GM21447 (cell line): ENCODE data around the gene SLC35A3.
"Not testable (repeated sequence)": the region's sequence is repeated elsewhere in the genome, so short reads cannot be mapped to it uniquely, and the experiment has no call there.

ENCODE experiments used
- ATAC-seq: cut with Tn5 transposase; IDR thresholded peaks from one replicate; pipeline ENCODE4 v1.9.1; 2021; ENCODE audit not compliant: unreplicated experiment

The SLC35A3 gene

DNA sequence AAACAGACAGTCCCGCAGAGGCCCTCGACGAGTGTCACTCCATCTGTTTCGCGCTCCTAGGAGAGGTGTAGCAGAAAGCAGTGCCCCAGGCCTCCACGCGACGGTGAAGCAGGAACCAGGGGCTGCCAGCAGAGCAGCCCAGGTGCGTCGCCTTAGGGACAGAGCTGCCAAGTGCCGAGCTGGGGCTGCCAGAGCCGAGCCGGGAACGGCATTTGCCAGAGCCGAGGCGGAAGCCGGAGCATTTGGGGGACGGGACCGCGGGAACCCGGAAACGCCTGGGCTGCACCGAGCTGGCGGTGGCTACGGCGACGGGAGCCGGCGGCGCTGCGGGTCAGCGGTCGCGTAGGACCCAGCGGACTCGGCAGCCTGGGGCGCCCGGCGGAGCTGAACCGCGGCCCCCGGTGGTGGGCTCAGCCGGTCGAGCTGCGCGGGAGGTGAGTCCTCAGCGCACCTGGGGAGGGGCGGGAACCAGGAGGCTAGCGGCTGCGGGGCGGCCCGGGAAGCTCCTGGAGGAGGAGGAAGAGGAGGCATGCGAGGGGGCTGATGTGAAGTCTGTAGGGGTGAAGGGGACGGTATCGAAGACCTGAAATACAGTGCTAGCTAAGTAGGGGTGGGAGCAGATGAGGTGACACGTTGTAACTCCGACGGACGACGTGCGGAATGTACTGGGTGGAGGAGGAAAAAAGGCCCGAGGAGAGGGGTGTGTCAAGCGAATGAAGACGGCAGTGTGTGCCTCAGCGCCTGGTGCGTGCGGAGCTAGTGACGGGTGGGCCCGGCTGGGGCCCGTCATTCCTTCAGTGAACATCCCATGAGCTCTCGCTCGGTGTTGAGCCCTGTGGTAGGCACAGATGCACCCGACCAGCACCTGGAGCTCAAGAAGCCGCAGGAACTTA lies at the start of gene SLC35A3:
Gene SLC35A3 (plus strand): TSS at position 268 of the 893 bp plus-strand sequence. CDS start 23,559 bp downstream, outside the sequence.
- ATAC-seq: peak; percentile 91

- no peak for ATAC-seq
Observed at GRCh38 chr1:99934801-99935200, 35.0 kb upstream of the SLC35A3 start.

DNA sequence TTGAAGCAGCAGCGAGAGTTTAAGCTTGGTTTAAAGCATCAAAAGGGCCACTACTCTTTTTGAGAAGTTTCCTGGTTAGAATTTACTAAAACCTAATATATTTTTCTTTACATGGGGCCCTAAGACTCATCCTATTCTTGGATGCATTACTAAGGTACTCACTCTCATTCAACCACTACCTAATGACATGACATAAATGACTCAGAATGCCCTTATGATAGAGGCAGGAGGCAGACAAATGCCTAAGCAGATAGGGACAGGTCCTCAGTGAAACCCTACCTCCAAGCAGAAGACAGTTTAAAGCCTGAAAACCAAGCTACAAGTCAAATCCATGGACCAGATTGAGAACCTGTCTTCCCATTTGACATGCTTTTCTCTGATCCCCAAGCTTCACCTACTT lies 34.3 kb upstream of the SLC35A3 start:
- no peak for ATAC-seq

DNA sequence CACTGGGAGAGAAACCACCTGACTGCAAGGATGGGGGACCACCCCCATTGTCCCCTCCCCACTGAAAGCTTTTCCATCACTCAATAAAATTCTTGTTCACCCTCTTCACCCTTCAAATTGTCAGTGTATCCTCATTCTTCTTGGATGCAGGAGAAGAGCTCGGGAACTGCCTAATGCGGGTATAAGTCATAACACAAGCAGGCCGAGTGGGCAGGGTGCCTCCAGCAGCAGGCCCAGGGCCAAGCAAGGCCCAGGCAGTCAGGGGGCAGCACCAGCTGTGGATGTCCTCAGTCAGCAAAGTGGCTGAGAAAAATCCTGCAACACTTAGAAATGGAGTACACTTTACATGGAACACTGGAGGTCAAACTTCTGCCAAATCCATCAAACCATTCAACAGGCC lies 33.7 kb upstream of the SLC35A3 start:
- no peak for ATAC-seq

GRCh38 chr1:99942723-99943122 lies 27.1 kb upstream of the SLC35A3 start:
- no peak for ATAC-seq

DNA sequence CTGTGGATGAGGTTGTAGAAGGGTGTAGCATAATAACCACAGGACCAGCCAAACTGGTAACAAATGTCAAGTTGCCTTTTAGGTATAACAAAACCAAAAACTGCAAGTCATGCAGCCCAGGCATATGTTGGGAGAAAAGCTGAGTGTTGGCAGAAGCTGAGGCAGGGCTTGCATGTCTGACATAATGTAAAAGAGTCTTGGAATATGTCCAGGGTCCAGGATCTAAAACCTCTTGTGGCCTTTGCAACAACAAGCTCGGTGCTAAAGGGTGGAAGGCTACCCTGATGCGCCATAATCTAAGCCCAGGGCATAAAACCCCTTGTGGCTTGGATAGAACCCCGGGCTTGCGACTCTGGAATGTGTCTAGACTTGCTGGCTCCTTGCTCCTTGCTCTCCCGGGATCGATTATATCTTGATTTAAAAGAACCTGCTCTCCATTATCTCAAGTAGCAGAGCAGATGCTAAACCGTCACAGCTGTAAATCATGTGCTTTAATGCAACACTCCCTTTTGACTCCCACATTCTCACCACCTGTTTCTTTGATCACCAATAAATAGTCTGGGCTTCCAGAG lies 26.5 kb upstream of the SLC35A3 start:
- ATAC-seq: no peak

DNA sequence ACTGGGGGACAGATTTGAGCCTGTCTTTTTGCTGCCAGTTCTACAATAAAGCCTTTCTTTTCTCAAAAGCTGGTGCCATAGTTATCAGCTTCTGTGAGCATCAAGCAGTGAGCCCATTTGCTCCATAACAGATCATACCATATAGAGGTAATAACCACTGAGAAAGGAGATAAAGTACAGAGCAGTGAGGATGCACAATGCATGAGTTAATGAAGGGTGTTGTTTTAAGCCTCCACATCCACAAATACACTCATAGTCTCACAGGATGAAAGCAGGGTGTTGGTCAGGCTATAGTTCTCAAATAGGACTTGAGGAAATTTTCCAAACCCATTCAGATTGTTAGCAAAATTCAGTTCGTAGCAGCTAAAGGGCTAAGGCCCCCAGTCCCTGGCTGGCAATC lies 25.6 kb upstream of the SLC35A3 start:
- no peak for ATAC-seq

DNA sequence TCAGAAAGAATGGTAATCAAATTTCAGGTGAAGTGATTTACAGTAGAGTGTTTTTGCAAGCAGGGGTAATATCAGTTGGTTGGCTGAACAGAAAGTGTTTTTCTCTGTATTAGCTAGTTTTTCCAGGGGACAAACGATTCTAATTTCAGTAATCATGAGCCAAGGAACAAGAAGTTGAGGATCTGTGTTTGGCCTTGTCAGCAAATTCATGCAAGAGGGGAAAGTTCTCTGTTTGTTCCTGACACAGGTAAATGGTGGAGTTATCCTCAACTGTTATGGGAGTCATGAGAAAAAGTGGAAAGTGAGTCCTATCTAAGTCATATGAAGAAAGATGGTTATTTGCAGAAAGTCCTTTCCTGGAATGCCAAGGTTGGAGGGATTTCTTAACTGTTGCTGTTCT lies 24.6 kb upstream of the SLC35A3 start:
- ATAC-seq: no peak

- ATAC-seq: no peak
Observed at GRCh38 chr1:99950486-99950885, 19.3 kb upstream of the SLC35A3 start.

- no peak for ATAC-seq
Observed at GRCh38 chr1:99952522-99952921, 17.3 kb upstream of the SLC35A3 start.

DNA sequence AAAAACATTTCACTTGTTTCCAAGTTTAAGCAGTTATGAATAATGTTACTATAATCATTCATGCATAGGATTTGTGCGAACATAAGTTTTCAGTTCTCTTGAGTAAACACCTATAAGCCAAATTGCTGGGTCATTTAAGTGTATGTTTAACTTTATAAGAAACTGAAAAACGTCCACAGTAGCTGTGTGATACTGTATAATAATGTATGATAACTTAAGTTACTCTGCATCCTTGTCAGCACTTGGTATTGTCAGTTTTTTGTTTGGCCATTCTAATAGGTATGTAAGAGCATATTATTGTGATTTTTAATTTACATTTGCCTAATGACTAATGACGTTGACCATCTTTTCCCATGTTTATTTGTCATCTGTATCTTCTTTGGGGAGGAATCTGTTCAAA lies 14.4 kb upstream of the SLC35A3 start:
- ATAC-seq: no peak

DNA sequence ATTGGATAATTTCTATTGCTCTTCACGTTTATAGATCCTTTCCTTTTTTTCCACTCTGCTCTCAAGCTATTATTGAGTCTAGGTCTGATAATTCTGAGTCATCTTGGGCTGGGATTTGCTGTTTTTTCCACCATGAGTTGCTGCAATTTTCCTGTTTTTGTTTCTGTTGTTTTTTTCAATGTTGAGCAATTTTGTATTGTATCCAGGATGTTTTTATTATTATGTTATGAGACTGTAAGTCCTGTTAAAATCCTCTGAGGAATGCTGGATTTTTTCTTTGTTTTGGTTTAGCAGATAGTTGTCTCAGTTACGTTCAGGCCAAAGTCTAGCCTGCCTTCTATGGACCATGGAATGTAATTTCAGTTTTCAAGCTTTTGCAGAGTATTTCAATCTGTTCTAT lies 13.0 kb upstream of the SLC35A3 start:
- no peak for ATAC-seq

DNA sequence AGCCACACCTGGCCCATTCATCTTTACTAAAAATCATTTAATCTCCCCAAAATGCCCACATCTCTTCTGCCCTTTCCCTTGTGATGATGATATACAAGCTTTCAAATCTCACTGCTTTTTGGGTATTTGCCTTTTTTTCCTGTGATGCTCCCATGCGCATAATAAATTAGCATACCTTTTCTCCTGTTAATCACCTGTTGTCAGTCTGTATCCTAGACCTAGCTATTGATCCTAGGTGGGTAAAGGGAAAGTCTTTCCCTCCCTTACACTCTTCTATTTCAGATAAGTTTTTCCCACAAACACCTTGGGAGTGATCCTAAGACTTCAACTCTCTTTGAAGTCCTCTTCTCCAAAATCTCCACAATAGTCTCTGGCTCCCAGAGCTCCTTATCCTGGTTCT lies 12.0 kb upstream of the SLC35A3 start:
- no peak for ATAC-seq

GRCh38 chr1:99959189-99959705 lies 10.5 kb upstream of the SLC35A3 start:
- ATAC-seq: not testable (repeated sequence)

- not testable (repeated sequence) for ATAC-seq
Observed at GRCh38 chr1:99960260-99960659, 9.5 kb upstream of the SLC35A3 start.

GRCh38 chr1:99963041-99963795 lies 6.6 kb upstream of the SLC35A3 start:
- no peak for ATAC-seq

DNA sequence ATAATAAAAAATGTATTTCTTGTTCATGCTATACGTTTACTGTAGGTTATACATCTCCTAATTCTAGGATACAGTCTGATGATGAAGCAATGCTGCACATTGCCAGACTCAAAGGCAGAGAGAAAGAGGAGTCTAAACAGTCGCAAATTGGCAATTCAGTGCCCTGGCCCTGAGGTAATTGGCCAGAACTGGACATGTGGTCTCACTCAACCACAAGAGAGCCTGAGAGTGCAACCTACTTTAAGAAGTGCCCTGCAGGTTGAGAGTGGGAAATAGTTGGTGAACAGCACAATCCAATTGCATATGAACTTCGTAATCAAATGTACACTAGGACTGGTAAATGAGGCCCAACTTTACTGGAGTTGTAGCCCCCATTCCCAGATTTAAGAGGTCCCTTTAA lies 5.0 kb upstream of the SLC35A3 start:
- no peak for ATAC-seq

GRCh38 chr1:99965646-99966375 lies 4.0 kb upstream of the SLC35A3 start:
- no peak for ATAC-seq

DNA sequence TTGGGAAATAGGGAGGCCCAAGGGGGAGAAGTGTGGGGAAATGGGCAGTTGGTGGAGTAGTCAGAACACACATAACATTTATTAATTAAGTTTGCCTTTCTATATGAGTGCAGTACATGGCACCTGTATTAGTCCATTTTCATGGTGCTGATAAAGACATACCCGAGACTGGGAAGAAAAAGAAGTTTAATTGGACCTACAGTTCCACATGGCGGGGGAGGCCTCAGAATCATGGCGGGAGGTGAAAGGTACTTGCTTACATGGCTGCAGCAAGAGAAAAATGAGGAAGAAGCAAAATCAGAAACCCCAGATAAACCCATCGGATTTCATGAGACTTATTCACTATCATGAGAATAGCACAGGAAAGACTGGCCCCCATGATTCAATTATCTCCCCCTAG lies 1.6 kb upstream of the SLC35A3 start:
- ATAC-seq: no peak

GRCh38 chr1:99969260-99969728 lies 502 bp upstream of the SLC35A3 start:
- peak; percentile 23 for ATAC-seq
